ENCODE measurements around the gene RAB26. TPM values are rescaled to one million over a fixed set of nuclear protein-coding genes. Genes with fewer than 3 reads are reported as not detected.

Gene RAB26
- total RNA-seq, 1 experiment from 2014 or later, result 10.8 TPM

DNA sequence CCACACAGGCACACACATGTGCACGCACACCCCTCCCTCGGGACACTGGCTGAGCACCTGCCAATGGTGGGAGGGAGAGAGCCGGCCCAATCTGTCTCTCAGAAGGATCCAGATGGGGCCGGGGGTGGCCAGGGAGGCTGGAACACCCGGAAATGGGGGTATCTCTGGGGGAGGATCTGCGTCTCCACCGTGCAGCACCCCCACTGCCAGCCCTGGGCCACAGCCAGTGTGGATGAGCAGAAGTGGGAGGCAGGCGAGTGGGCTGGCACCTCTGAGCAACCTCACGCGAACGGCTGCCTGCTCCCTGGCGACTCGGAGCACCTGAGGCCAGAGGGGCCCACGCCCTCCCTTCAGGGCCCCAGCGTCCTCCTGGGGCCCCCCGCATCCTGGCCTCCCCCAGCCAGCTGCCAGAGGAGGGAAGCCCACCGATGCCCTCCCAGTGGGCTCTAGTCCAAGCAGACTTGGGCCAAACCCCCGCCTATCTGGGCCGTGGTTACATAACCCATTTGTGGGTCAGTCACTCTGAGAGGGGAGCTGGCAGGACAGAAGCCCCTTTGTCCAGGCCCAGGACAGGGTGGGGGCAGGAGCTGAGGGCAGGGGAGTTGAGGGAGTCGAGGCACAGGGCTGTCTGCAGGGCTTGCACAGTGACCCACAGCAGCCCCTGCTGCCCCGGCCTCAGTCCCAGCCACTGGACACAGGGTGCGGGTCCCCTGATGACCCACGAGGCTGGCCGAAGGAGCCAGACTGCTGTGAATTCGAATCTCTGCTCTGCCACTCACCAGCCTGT is 42.4 kb downstream of the RAB26 start:
- Mint-ChIP-seq H3K27ac (ENCODE audit: unreplicated experiment) (no peak overlapping the region), H3K36me3 (ENCODE audit: insufficient read depth, unreplicated experiment) (peaks cover 19% of the 10 kb centered on the region), H3K4me1 (ENCODE audit: low read depth, unreplicated experiment) (peaks cover 10% of the 10 kb centered on the region), H3K4me3 (ENCODE audit: low read depth, unreplicated experiment) (no peak overlapping the region), H3K9me3 (ENCODE audit: low read depth, unreplicated experiment) (no peaks in the 10 kb centered on the region), H3K27me3 (ENCODE audit: unreplicated experiment) (peaks cover 55% of the 10 kb centered on the region)
- CTCF ChIA-PET, result interaction anchor here (0.8 kb wide), 1 partner anchor 168 kb away, joined by 3 read pairs; no protein-coding TSS in a partner anchor
- intact Hi-C loops (cut with micrococcal nuclease; ENCODE audit: unreplicated experiment), result no loop called here
- no TSS peak for BruUV-seq (replicated peaks)
- no peak for TF ChIP-seq CTCF (IDR thresholded peaks at IDR 0.05; ENCODE audit: unreplicated experiment)
- no peak for DNase-seq

- BruUV-seq (replicated peaks), result no TSS peak
- no peak overlapping the region for H3K27ac Mint-ChIP-seq (ENCODE audit: unreplicated experiment)
- no peak for TF ChIP-seq CTCF (IDR thresholded peaks at IDR 0.05; ENCODE audit: unreplicated experiment)
- no peaks in the 10 kb centered on the region for H3K9me3 Mint-ChIP-seq (ENCODE audit: low read depth, unreplicated experiment)
- DNase-seq, result no peak
- peaks cover 10% of the 10 kb centered on the region for H3K4me1 Mint-ChIP-seq (ENCODE audit: low read depth, unreplicated experiment)
- peaks cover 15% of the 10 kb centered on the region for H3K36me3 Mint-ChIP-seq (ENCODE audit: insufficient read depth, unreplicated experiment)
- CTCF ChIA-PET, result no interaction called here
- H3K4me3 Mint-ChIP-seq (ENCODE audit: low read depth, unreplicated experiment), result no peak overlapping the region
- peaks cover 55% of the 10 kb centered on the region for H3K27me3 Mint-ChIP-seq (ENCODE audit: unreplicated experiment)
- intact Hi-C loops (cut with micrococcal nuclease; ENCODE audit: unreplicated experiment), result no loop called here
Measured at GRCh38 chr16:2191446-2191706, 43.0 kb downstream of the RAB26 start.

DNA sequence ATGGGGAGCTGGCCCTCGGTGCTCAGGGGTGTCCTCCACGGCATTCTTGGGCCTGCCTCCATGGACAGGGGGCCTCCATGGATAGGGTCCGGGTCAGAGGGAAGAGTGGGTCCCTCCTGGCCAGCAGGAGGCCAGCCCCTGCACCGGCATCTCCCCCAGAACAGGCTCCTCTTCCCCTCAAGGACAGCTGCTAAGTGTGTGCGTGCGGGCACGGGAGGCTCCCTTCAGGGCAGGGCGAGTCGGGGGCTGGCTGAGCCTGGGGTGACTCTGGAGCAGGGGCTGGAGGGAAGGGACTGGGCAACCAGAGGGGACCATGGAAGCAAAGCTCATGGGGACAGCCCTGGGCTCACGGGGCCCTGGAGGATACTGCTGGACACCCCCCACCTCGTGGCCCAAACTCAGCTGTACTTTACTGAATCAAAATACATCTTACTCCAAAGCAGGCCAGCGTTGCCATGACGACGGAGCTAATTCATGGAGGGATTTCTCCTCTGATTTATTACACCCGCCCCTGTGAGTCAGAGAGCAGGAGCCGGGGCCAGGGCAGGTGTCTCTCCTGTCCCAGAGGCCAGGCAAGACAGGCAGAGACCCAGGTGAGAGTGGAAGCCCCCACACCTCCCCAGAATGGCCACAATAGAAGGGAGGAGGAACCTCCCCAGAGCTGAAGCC is 45.9 kb downstream of the RAB26 start:
- intact Hi-C loops (cut with micrococcal nuclease; ENCODE audit: unreplicated experiment), result no loop called here
- H3K36me3 Mint-ChIP-seq (ENCODE audit: insufficient read depth, unreplicated experiment), result peaks cover 20% of the 10 kb centered on the region

GRCh38 chr16:2194852-2195321 is 46.5 kb downstream of the RAB26 start:
- peaks cover 10% of the 10 kb centered on the region for H3K4me1 Mint-ChIP-seq (ENCODE audit: low read depth, unreplicated experiment)
- TF ChIP-seq CTCF (IDR thresholded peaks at IDR 0.05; ENCODE audit: unreplicated experiment), result peak; percentile 76
- CTCF ChIA-PET, result interaction anchor here (0.8 to 2.4 kb wide), 11 partner anchors 8 to 470 kb away, joined by 3 to 27 read pairs (median 4); partner anchors contain the start of genes ECI1, PGP and TRAF7
- no peaks in the 10 kb centered on the region for H3K9me3 Mint-ChIP-seq (ENCODE audit: low read depth, unreplicated experiment)
- peaks cover 20% of the 10 kb centered on the region for H3K36me3 Mint-ChIP-seq (ENCODE audit: insufficient read depth, unreplicated experiment)
- H3K27ac Mint-ChIP-seq (ENCODE audit: unreplicated experiment), result no peak overlapping the region
- intact Hi-C loops (cut with micrococcal nuclease; ENCODE audit: unreplicated experiment), result no loop called here
- no TSS peak for BruUV-seq (replicated peaks)
- H3K4me3 Mint-ChIP-seq (ENCODE audit: low read depth, unreplicated experiment), result peak overlapping the region; percentile 58
- DNase-seq, result peak; percentile 77
- peaks cover 85% of the 10 kb centered on the region for H3K27me3 Mint-ChIP-seq (ENCODE audit: unreplicated experiment)

More for the DNA sequence above, 45.9 kb downstream of the RAB26 start:
- H3K27ac Mint-ChIP-seq (ENCODE audit: unreplicated experiment), result no peak overlapping the region
- peaks cover 10% of the 10 kb centered on the region for H3K4me1 Mint-ChIP-seq (ENCODE audit: low read depth, unreplicated experiment)
- H3K4me3 Mint-ChIP-seq (ENCODE audit: low read depth, unreplicated experiment), result no peak overlapping the region
- BruUV-seq (replicated peaks), result no TSS peak
- DNase-seq, result peak; percentile 57
- no peak for TF ChIP-seq CTCF (IDR thresholded peaks at IDR 0.05; ENCODE audit: unreplicated experiment)
- H3K27me3 Mint-ChIP-seq (ENCODE audit: unreplicated experiment), result peaks cover 80% of the 10 kb centered on the region
- CTCF ChIA-PET, result interaction anchor here (0.6 to 2.4 kb wide), 12 partner anchors 9 to 470 kb away, joined by 3 to 27 read pairs (median 4); partner anchors contain the start of genes ECI1, PGP and TRAF7
- H3K9me3 Mint-ChIP-seq (ENCODE audit: low read depth, unreplicated experiment), result no peaks in the 10 kb centered on the region

All from Calu3 (cell line).